ENCODE data around the gene HPS4.

DNA sequence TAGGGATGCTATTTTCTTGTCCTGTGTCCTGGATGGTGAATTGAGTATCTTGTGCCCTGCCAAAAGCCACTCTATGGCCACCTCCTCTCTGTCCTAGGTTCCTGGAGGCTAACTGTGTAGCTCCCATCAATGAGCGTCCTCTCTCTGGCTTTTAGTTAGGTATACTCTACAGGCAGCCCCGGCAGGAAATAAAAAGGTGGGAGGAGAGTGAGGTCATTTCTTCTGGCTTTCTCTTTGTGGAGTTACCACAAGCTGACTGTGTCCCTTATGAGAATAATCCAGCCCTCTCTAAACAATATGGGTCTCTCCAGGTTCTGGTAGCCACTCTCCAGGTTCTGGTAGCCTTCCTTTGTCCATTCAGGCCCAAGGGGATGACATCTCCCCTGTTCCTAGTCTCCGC is 66.2 kb downstream of the HPS4 start:
- TF ChIP-seq, protein P1, sequence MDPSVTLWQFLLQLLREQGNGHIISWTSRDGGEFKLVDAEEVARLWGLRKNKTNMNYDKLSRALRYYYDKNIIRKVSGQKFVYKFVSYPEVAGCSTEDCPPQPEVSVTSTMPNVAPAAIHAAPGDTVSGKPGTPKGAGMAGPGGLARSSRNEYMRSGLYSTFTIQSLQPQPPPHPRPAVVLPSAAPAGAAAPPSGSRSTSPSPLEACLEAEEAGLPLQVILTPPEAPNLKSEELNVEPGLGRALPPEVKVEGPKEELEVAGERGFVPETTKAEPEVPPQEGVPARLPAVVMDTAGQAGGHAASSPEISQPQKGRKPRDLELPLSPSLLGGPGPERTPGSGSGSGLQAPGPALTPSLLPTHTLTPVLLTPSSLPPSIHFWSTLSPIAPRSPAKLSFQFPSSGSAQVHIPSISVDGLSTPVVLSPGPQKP (IDR thresholded peaks at IDR 0.05; ENCODE audit: low read depth, low read length) = no peak
- TF ChIP-seq, protein P2, sequence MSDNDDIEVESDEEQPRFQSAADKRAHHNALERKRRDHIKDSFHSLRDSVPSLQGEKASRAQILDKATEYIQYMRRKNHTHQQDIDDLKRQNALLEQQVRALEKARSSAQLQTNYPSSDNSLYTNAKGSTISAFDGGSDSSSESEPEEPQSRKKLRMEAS (IDR thresholded peaks at IDR 0.05; ENCODE audit: low read depth, low read length) = no peak
- no peak for TF ChIP-seq MXI1 (IDR thresholded peaks at IDR 0.05; ENCODE audit: low read depth, low read length)
- no peak for TF ChIP-seq EZH2 (IDR thresholded peaks at IDR 0.05; ENCODE audit: borderline replicate concordance, control insufficient read depth, low read depth, low read length)
- TF ChIP-seq EP300 (IDR thresholded peaks at IDR 0.05; ENCODE audit: borderline replicate concordance in 1 of 2, control insufficient read depth in 1 of 2, low read depth in 2 of 2, low read length in 2 of 2) = no peak
- TF ChIP-seq SUPT20H (IDR thresholded peaks at IDR 0.05; ENCODE audit: borderline replicate concordance, control insufficient read depth, low read depth, low read length) = no peak
- no peak for TF ChIP-seq IKZF1 (conservative IDR thresholded peaks at IDR 0.05)
- TF ChIP-seq TAF1 (IDR thresholded peaks at IDR 0.05; ENCODE audit: borderline replicate concordance, low read depth, low read length) = no peak

All from GM12878 (cell line).